DMS153 treated with DMSO at 0.1 percent for 48 hours (cell line): ENCODE data around the gene MAGEB6.
"Not testable (repeated sequence)": the region's sequence is repeated elsewhere in the genome, so short reads cannot be mapped to it uniquely, and the experiment has no call there.

Experiments
- DNase-seq: peaks from one replicate; lab custom pipeline; 2025; ENCODE audit not compliant: unreplicated experiment; lab: John Stamatoyannopoulos, UW

The MAGEB6 gene

DNA sequence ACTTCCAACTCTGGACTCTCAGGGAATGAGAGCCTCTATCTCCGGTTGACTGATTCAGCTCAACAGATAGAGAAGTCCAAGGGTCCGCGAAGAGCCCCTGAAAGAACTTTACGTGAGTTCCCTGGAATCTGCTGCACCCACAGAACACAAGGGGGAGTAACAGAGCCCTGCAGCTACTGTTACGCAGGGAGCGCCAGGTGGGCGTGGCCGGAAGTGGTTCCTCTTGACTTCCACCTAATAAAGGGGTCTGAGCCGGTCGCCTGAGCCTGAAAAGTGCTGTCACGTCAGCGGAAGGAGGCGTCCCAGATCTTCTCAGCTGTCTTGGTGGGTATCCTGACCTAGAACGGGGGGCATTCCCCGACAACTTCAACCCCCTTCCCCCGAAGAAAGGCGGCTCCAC, at the start of gene MAGEB6:
Gene MAGEB6, plus strand, starts transcription at position 237 of the 400 bp plus-strand sequence. CDS start 1,407 bp downstream, outside the sequence.
- DNase-seq = no peak

GRCh38 chrX:26146024-26146423, 46.2 kb upstream of the MAGEB6 start:
- no peak for DNase-seq

- no peak for DNase-seq
Observed at GRCh38 chrX:26160301-26160700, 31.9 kb upstream of the MAGEB6 start, which contains the start of gene MAGEB6B. Gene MAGEB6B (plus strand): TSS chrX:26160601. CDS start chrX:26160601, 0 bp downstream.

GRCh38 chrX:26203561-26203960, 11.3 kb downstream of the MAGEB6 start:
- DNase-seq = no peak

GRCh38 chrX:26204717-26205116, 12.5 kb downstream of the MAGEB6 start:
- not testable (repeated sequence) for DNase-seq

GRCh38 chrX:26208012-26208411, 15.8 kb downstream of the MAGEB6 start:
- no peak for DNase-seq

DNA sequence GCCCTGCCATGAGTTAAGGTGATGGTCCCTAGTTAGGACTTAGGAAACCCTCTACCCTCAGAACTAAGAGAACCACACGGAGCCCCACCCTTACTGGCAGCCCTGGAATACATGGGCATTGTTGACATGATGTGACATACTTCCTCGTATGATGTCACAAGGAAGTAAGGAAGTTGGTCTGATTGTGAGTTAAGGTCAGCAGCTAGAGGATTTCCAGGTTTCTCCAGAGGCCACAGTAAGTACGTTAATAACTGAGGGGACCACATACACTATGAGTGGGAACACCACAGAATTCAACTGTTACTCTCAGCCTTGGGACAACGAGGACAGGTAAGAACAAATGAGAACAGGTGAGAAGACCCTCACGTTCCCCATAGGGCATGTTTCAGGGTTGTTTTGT, 23.6 kb downstream of the MAGEB6 start, which contains the start of gene MAGEB5:
Gene MAGEB5, plus strand, starts transcription at position 301 of the 400 bp plus-strand sequence. CDS start 1,133 bp downstream, outside the sequence.
- no peak for DNase-seq

DNA sequence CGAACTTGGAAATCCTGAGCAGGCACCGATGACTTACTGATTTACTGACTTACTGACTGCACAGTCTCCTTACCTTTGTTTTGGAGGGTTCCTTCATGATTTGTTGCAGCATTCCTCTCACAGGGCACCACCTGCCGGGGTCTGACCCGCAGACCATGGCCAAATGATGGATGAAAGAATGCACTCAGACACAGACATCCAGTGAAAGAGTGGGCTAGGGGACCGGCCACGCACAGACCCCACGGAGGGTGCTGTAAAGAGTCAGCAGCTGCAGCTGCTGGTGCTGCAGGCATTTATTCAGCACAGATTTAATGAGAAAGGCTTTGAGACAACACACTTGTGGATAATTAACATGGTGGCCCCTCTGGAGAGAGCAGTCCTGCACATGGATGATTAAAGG, 27.1 kb downstream of the MAGEB6 start:
- DNase-seq = no peak

DNA sequence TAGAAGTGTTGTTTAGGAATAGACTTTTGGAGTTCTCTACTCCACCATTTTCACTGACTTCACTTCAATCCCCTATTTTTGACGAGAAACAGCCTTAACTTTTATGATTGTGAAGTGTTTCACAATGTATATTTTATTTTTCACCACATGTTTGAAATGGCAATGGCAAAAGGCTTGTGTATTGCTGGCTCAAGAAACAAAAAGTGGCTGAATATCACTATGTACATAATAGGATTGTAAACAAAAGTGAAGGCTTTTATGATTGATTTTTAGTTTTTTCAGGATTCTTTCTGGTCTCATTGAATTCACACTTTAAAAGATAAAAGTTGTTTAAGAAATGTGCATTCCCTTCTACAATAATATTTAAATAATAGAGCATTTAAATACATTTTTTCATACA, 41.9 kb downstream of the MAGEB6 start:
- no peak for DNase-seq
